ENCODE data around the gene SKA1. TPM values are rescaled to one million over a fixed set of nuclear protein-coding genes. Genes with fewer than 3 reads are reported as not detected.

SKA1 gene
- total and polyA plus RNA-seq, 9 of the 15 experiments (the other 6 are each of a cell fraction or from before 2014, with no cell fraction given) = 27.8 to 67.2 (median 41.9) TPM

- TF ChIP-seq ZBTB43 (CRISPR knock-in tag; IDR thresholded peaks at IDR 0.05) (no peak), CBX3 (IDR thresholded peaks at IDR 0.05; ENCODE audit: borderline replicate concordance in 1 of 2, low read length in 2 of 2) (no peak), CTBP1 (IDR thresholded peaks at IDR 0.05; ENCODE audit: borderline replicate concordance) (no peak)
Observed at GRCh38 chr18:50374220-50374752, 560 bp upstream of the SKA1 start (continued).

- intact Hi-C loops (cut with micrococcal nuclease) = no loop called here
- CTCF ChIA-PET (ENCODE audit: low intra/inter-chr PET ratio) = no interaction called here
- H3K9me1 ChIP-seq (ENCODE audit: control insufficient read depth, insufficient read depth, low read length) = no peaks in the 10 kb centered on the region
- no peak overlapping the region for H2AFZ ChIP-seq (ENCODE audit: low read depth, low read length)
- peak overlapping the region; percentile 38 for H3K4me2 ChIP-seq (ENCODE audit: insufficient read depth, low read length)
- H3K9ac ChIP-seq (ENCODE audit: insufficient read depth in 1 of 2, low read depth in 2 of 2, low read length in 2 of 2) = no peak overlapping the region
- ATAC-seq (no peak), DNase-seq (ENCODE audit: extremely low read depth in 1 of 4, low spot score in 3 of 4) (no peak), FAIRE-seq (peak; percentile 15)
- peaks cover 36% of the 10 kb centered on the region for H3K79me2 ChIP-seq (ENCODE audit: control insufficient read depth, insufficient read depth, low read length)
- in situ Hi-C loops (cut with MboI) = no loop called here
- no peak overlapping the region; the same call in 2 of the 3 replicates for H3K27ac ChIP-seq (ENCODE audit: extremely low read depth, low read depth, low read length)
- no peaks in the 10 kb centered on the region for H3K9me3 ChIP-seq (replicated peaks; ENCODE audit: control insufficient read depth, insufficient read depth, low read depth, low read length)
- H3K4me3 ChIP-seq = no peak overlapping the region
- H3K4me1 ChIP-seq (replicated peaks in 1 of 2; ENCODE audit: control insufficient read depth in 2 of 2, insufficient read depth in 2 of 2, low read length in 2 of 2) = peaks cover 9 to 16% of the 10 kb centered on the region in 2 experiments
- BruUV-seq (replicated peaks) = no TSS peak
- H4K20me1 ChIP-seq (replicated peaks; ENCODE audit: control insufficient read depth, insufficient read depth, low read length) = no peaks in the 10 kb centered on the region
- H3K36me3 ChIP-seq (ENCODE audit: control insufficient read depth, insufficient read depth, low read length) = peaks cover 50% of the 10 kb centered on the region
- POLR2A ChIA-PET = interaction anchor here (1.2 kb wide), 1 partner anchor 13 kb away, joined by 3 read pairs; no protein-coding TSS in a partner anchor
- H3K27me3 ChIP-seq (ENCODE audit: control insufficient read depth in 2 of 2, insufficient read depth in 2 of 2, low read length in 2 of 2) = no peaks in the 10 kb centered on the region
- 56% methylated on average over 5 of the region's 5 CpGs for WGBS (ENCODE audit: insufficient coverage, low coverage, missing lambda C conversion rate)
- TF ChIP-seq NR1H2 (CRISPR knock-in tag; IDR thresholded peaks at IDR 0.05) (no peak), CAMTA2 (CRISPR knock-in tag; conservative IDR thresholded peaks at IDR 0.05) (no peak), DLX4 (CRISPR knock-in tag; IDR thresholded peaks at IDR 0.05) (no peak), GABPB1 (CRISPR knock-in tag; IDR thresholded peaks at IDR 0.05) (no peak), ZBTB17 (CRISPR knock-in tag; IDR thresholded peaks at IDR 0.05) (no peak), SMARCC2 (IDR thresholded peaks at IDR 0.05; ENCODE audit: low read depth) (no peak), ZNF764 (CRISPR knock-in tag; IDR thresholded peaks at IDR 0.05; ENCODE audit: low read depth) (no peak), POLR2G (IDR thresholded peaks at IDR 0.05; ENCODE audit: low read depth, low read length) (no peak), MTA3 (IDR thresholded peaks at IDR 0.05; ENCODE audit: borderline replicate concordance) (no peak), ZNF717 (CRISPR knock-in tag; IDR thresholded peaks at IDR 0.05) (no peak)
- TF ChIP-seq, protein P1, sequence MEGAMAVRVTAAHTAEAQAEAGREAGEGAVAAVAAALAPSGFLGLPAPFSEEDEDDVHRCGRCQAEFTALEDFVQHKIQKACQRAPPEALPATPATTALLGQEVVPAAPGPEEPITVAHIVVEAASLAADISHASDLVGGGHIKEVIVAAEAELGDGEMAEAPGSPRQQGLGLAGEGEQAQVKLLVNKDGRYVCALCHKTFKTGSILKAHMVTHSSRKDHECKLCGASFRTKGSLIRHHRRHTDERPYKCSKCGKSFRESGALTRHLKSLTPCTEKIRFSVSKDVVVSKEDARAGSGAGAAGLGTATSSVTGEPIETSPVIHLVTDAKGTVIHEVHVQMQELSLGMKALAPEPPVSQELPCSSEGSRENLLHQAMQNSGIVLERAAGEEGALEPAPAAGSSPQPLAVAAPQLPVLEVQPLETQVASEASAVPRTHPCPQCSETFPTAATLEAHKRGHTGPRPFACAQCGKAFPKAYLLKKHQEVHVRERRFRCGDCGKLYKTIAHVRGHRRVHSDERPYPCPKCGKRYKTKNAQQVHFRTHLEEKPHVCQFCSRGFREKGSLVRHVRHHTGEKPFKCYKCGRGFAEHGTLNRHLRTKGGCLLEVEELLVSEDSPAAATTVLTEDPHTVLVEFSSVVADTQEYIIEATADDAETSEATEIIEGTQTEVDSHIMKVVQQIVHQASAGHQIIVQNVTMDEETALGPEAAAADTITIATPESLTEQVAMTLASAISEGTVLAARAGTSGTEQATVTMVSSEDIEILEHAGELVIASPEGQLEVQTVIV (CRISPR knock-in tag; IDR thresholded peaks at IDR 0.05; ENCODE audit: borderline replicate concordance) = no peak
- TF ChIP-seq, protein P2, sequence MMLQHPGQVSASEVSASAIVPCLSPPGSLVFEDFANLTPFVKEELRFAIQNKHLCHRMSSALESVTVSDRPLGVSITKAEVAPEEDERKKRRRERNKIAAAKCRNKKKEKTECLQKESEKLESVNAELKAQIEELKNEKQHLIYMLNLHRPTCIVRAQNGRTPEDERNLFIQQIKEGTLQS (IDR thresholded peaks at IDR 0.05) = peak; percentile 72
- TF ChIP-seq, protein P2 (CRISPR knock-in tag; conservative IDR thresholded peaks at IDR 0.05) = no peak
Observed at GRCh38 chr18:50377061-50377798, 2.4 kb downstream of the SKA1 start.
